GM12878 (cell line): ENCODE results near the gene NDC80. TPM values are rescaled to one million over a fixed set of nuclear protein-coding genes. Genes with fewer than 3 reads are reported as not detected.

Experiments used
- ATAC-seq: fragments of 200-7000 bp; cut with Tn5 transposase; 3 replicates; pipeline ENCODE4 v1.9.1; 2020; ENCODE audit warnings: mild to moderate bottlenecking, moderate library complexity
- BruUV-seq: library from RNA; stranded (reverse); fragments of 400-500 nt; replicated peaks from 2 replicates; lab custom pipeline; 2021; lab: Mats Ljungman, UMichigan
- CTCF ChIA-PET: fragments of 300-600 bp; sonication (Branson Sonifier 250); formaldehyde crosslinking; extraction: SDS; loops from one replicate; lab custom pipeline; 2021; ENCODE audit warnings: inconsistent platforms; lab: Yijun Ruan, JAX
- POLR2A ChIA-PET: fragments of 350-600 bp; formaldehyde crosslinking; extraction: SDS; loops from one replicate; lab custom pipeline; 2021; ENCODE audit warnings: inconsistent platforms; lab: Charles Lee
- RAD21 ChIA-PET: fragments of 300-600 bp; sonication (Branson Sonifier 250); formaldehyde crosslinking; loops from one replicate; lab custom pipeline; 2023; ENCODE audit warnings: antibody characterized with exemption; ENCODE audit not compliant: unreplicated experiment; lab: Charles Lee
- SMC1A ChIA-PET: fragments of 300-600 bp; sonication (Branson Sonifier 250); formaldehyde crosslinking; loops from one replicate; lab custom pipeline; 2023; ENCODE audit not compliant: unreplicated experiment, uncharacterized antibody; lab: Charles Lee
- DNase-seq: peaks from one replicate; pipeline ENCODE4 v3.0.0-alpha.2; 2011; ENCODE audit warnings: low read depth, low spot score
- FAIRE-seq: peaks from 3 replicates; lab custom pipeline; 2011; peaks lifted over from hg19 to GRCh38; lab: Jason Lieb, UNC
- H2AFZ ChIP-seq: 2 replicates; pipeline ENCODE4 v1.6.0; 2011; ENCODE audit warnings: low read depth, low read length, control low read depth; ENCODE audit not compliant: control insufficient read depth
- H3K27ac ChIP-seq: 2 replicates; pipeline ENCODE4 v1.5.1; 2011; ENCODE audit warnings: control low read depth; ENCODE audit not compliant: control insufficient read depth, insufficient read depth
- H3K27me3 ChIP-seq, 2 experiments: replicated peaks in 1 of 2; 2 replicates each; pipeline versions ENCODE4 v1.6.0 to v1.6.1; 2011; ENCODE audit warnings: low read length in 1 of 2; ENCODE audit not compliant: control insufficient read depth in 2 of 2, insufficient read depth in 2 of 2
- H3K36me3 ChIP-seq, 2 experiments: 2 replicates each; pipeline ENCODE4 v1.5.1; 2011; ENCODE audit warnings: low read length in 1 of 2; ENCODE audit not compliant: control insufficient read depth in 2 of 2, insufficient read depth in 2 of 2
- H3K4me1 ChIP-seq: 2 replicates; pipeline ENCODE4 v1.6.1; 2011; ENCODE audit warnings: mild to moderate bottlenecking, low read length, moderate library complexity, mixed read lengths; ENCODE audit not compliant: control insufficient read depth, insufficient read depth
- H3K4me2 ChIP-seq: 2 replicates; pipeline ENCODE4 v1.6.0; 2011; ENCODE audit warnings: control low read depth; ENCODE audit not compliant: control insufficient read depth, insufficient read depth
- H3K4me3 ChIP-seq: fragments of 200-600 bp; sonication (generic); 2 replicates; pipeline ENCODE4 v1.5.1; 2016
- H3K79me2 ChIP-seq: 2 replicates; pipeline ENCODE4 v1.6.0; 2011; ENCODE audit warnings: low read length; ENCODE audit not compliant: control insufficient read depth, insufficient read depth
- H3K9ac ChIP-seq: 2 replicates; pipeline ENCODE4 v1.8.0; 2011; ENCODE audit warnings: low read length, control low read depth, mixed read lengths; ENCODE audit not compliant: control insufficient read depth, insufficient read depth
- H3K9me3 ChIP-seq: replicated peaks from 3 replicates; pipeline ENCODE4 v1.5.1; 2011; ENCODE audit warnings: mild to moderate bottlenecking, low read length; ENCODE audit not compliant: control insufficient read depth, insufficient read depth
- H4K20me1 ChIP-seq: 2 replicates; pipeline ENCODE4 v1.6.0; 2011; ENCODE audit not compliant: control insufficient read depth, insufficient read depth
- CREM ChIP-seq: IDR thresholded peaks from 2 replicates; pipeline ENCODE4 v1.6.1; 2014; ENCODE audit warnings: antibody characterized with exemption, low read depth
- FOS ChIP-seq: IDR thresholded peaks from 3 replicates; pipeline ENCODE4 v1.6.1; 2011; ENCODE audit warnings: borderline replicate concordance; ENCODE audit not compliant: insufficient read length; ENCODE audit errors: extremely low read depth
- FOXM1 ChIP-seq: IDR thresholded peaks from 2 replicates; pipeline ENCODE4 v1.6.1; 2012; ENCODE audit warnings: low read depth, mild to moderate bottlenecking, inconsistent platforms, low read length, moderate library complexity
- IRF3 ChIP-seq: fragments of 450-650 bp; IDR thresholded peaks from 2 replicates; pipeline ENCODE4 v1.6.1; 2014; ENCODE audit warnings: mild to moderate bottlenecking
- MAX ChIP-seq: IDR thresholded peaks from 2 replicates; pipeline ENCODE4 v1.6.1; 2012; ENCODE audit warnings: low read depth, low read length, improper control_type of control experiment
- MEF2A ChIP-seq: IDR thresholded peaks from 2 replicates; pipeline ENCODE4 v1.6.1; 2011; ENCODE audit warnings: low read depth, mild to moderate bottlenecking, low read length, moderate library complexity; ENCODE audit not compliant: insufficient read depth
- MEF2B ChIP-seq: fragments of 450-650 bp; IDR thresholded peaks from 2 replicates; pipeline ENCODE4 v1.6.1; 2018; ENCODE audit warnings: mild to moderate bottlenecking, moderate library complexity; ENCODE audit not compliant: partially characterized antibody, poor library complexity, severe bottlenecking
- NBN ChIP-seq: fragments of 450-650 bp; IDR thresholded peaks from 2 replicates; pipeline ENCODE4 v1.6.1; 2016
- NFYB ChIP-seq: IDR thresholded peaks from 2 replicates; pipeline ENCODE4 v1.6.1; 2011; ENCODE audit warnings: low read depth, mild to moderate bottlenecking, low read length, improper control_type of control experiment, moderate library complexity; ENCODE audit not compliant: insufficient read depth
- PAX8 ChIP-seq: fragments of 450-650 bp; IDR thresholded peaks from 2 replicates; pipeline ENCODE4 v1.6.1; 2017; ENCODE audit warnings: mild to moderate bottlenecking, moderate library complexity
- POLR2A ChIP-seq: IDR thresholded peaks from 2 replicates; pipeline ENCODE4 v1.6.1; 2011; ENCODE audit warnings: low read depth, mild to moderate bottlenecking, low read length
- POU2F2 ChIP-seq: IDR thresholded peaks from 3 replicates; pipeline ENCODE4 v1.6.1; 2011; ENCODE audit warnings: low read depth, mild to moderate bottlenecking, low read length, borderline replicate concordance
- RAD51 ChIP-seq: fragments of 450-650 bp; IDR thresholded peaks from 2 replicates; pipeline ENCODE4 v1.6.1; 2016; ENCODE audit warnings: moderate library complexity, mild to moderate bottlenecking, inconsistent platforms
- SIX5 ChIP-seq: IDR thresholded peaks from 2 replicates; pipeline ENCODE4 v1.6.1; 2011; ENCODE audit warnings: mild to moderate bottlenecking, low read depth, low read length, moderate library complexity; ENCODE audit not compliant: severe bottlenecking
- SREBF1 ChIP-seq: IDR thresholded peaks from 2 replicates; pipeline ENCODE4 v1.6.1; 2012; ENCODE audit warnings: mild to moderate bottlenecking, low read length
- SRF ChIP-seq, 2 experiments: IDR thresholded peaks; 2 replicates each; pipeline ENCODE4 v1.6.1; 2011; ENCODE audit warnings: low read depth in 2 of 2, low read length in 2 of 2, mild to moderate bottlenecking in 1 of 2, moderate library complexity in 1 of 2
- STAT3 ChIP-seq: IDR thresholded peaks from 2 replicates; pipeline ENCODE4 v1.6.1; 2011; ENCODE audit warnings: low read depth, low read length, improper control_type of control experiment
- USF2 ChIP-seq: IDR thresholded peaks from 2 replicates; pipeline ENCODE4 v1.6.1; 2011; ENCODE audit warnings: low read depth, low read length, improper control_type of control experiment, borderline replicate concordance
- ZBTB33 ChIP-seq: fragments of 450-650 bp; IDR thresholded peaks from 2 replicates; pipeline ENCODE4 v1.6.1; 2017; ENCODE audit warnings: mild to moderate bottlenecking
- ZNF24 ChIP-seq: fragments of 450-650 bp; IDR thresholded peaks from 2 replicates; pipeline ENCODE4 v1.6.1; 2017; ENCODE audit warnings: antibody characterized with exemption, mild to moderate bottlenecking
- WGBS: methylation state at CpG from one replicate; pipeline ENCODE4 v1.1.6; 2016; ENCODE audit warnings: low lambda C conversion rate; ENCODE audit not compliant: insufficient replicate concordance, insufficient coverage; ENCODE audit errors: missing lambda C conversion rate; 5-methylcytosine and 5-hydroxymethylcytosine counted together
- in situ Hi-C: fragments of 300-500 bp; cut with MboI; formaldehyde crosslinking; loops from 9 replicates; pipeline ENCODE4 v1.14.3; 2018; ENCODE audit warnings: mixed read lengths
- intact Hi-C: fragments of 100-400 bp; cut with micrococcal nuclease; formaldehyde crosslinking; loops from one replicate; pipeline ENCODE4 v1.14.2; 2022; ENCODE audit not compliant: unreplicated experiment
- polyA plus RNA-seq, 11 experiments: library from polyadenylated mRNA; depleted of rRNA in 4 of 11; unstranded in 6 of 11; stranded (reverse) in 5 of 11; fragments of >200 nt; fragmentation: Nextera tagmentation in 4 of 11; fragmentation: Illumina TruSeq in 1 of 11; extraction: Ambion mirVana in 4 of 11; extraction: Trizol in 1 of 11; gene quantifications; 1 replicate in 1 of 11; 2 replicates in 10 of 11; pipeline versions ENCODE4 v1.2.1 to v1.2.3, GENCODE V29; 2011 to 2016; ENCODE audit warnings: inconsistent platforms in 2 of 11, missing spikeins in 2 of 11, low read depth in 1 of 11
- total RNA-seq, 4 experiments: library from RNA; depleted of rRNA in 3 of 4; stranded (reverse); fragments of >200 nt in 3 of 4; fragmentation: Illumina TruSeq in 1 of 4; extraction: Trizol in 1 of 4; gene quantifications; 2 replicates each; pipeline versions ENCODE4 v1.2.1 to v1.2.3, GENCODE V29; 2013 to 2021

NDC80 gene
- total and polyA plus RNA-seq, 10 of the 15 experiments (the other 5 are each of a cell fraction or from before 2014, with no cell fraction given), result 36.5 to 80.8 (median 54.7) TPM

GRCh38 chr18:2635586-2635985, 64.2 kb downstream of the NDC80 start:
- no peak overlapping the region for H3K9ac ChIP-seq
- no peak overlapping the region for H3K4me2 ChIP-seq
- H3K4me3 ChIP-seq, result no peak overlapping the region
- no peak overlapping the region for H2AFZ ChIP-seq
- ChIA-PET SMC1A (interaction anchor here (2.6 to 3.2 kb wide), 3 partner anchors 21 to 134 kb away, joined by 7 to 24 read pairs (median 23); partner anchors contain the start of gene SMCHD1), POLR2A (interaction anchor here (1.7 kb wide), 2 partner anchors 11 to 20 kb away, joined by 5 to 14 read pairs; partner anchors contain the start of gene SMCHD1), RAD21 (interaction anchor here (2.1 to 2.5 kb wide), 2 partner anchors 21 to 30 kb away, joined by 30 to 33 read pairs; partner anchors contain the start of gene SMCHD1), CTCF (interaction anchor here (1.3 to 1.4 kb wide), 3 partner anchors 8 to 18 kb away, joined by 3 to 5 read pairs (median 3); no protein-coding TSS in a partner anchor)
- in situ Hi-C loops, result no loop called here
- H3K27ac ChIP-seq, result peak overlapping the region; percentile 99; the same call in 1 of the 2 replicates
- ATAC-seq (no peak), FAIRE-seq (no peak), DNase-seq (no peak)
- BruUV-seq, result no TSS peak
- no peaks in the 10 kb centered on the region for H3K79me2 ChIP-seq
- 95% methylated on average over 1 of the region's 1 CpG for WGBS
- H4K20me1 ChIP-seq, result no peaks in the 10 kb centered on the region
- H3K4me1 ChIP-seq, result peaks cover 39% of the 10 kb centered on the region
- TF ChIP-seq CREM, result no peak
- TF ChIP-seq RAD51, result no peak
- TF ChIP-seq MEF2B, result no peak
- no peak for TF ChIP-seq IRF3
- TF ChIP-seq PAX8, result no peak
- TF ChIP-seq FOXM1, result no peak
- TF ChIP-seq STAT3, result no peak
- TF ChIP-seq ZBTB33, result no peak
- TF ChIP-seq SRF (IDR thresholded peaks at IDR 0.05; ENCODE audit: low read depth in 2 of 2, low read length in 2 of 2), result no peak
- no peak for TF ChIP-seq NBN
- TF ChIP-seq POU2F2, result no peak
- no peak for TF ChIP-seq MEF2A
- no peak for TF ChIP-seq NFYB
- TF ChIP-seq USF2, result no peak
- TF ChIP-seq ZNF24, result no peak
- TF ChIP-seq SREBF1, result no peak
- no peak for TF ChIP-seq SIX5
- no peak for TF ChIP-seq MAX
- TF ChIP-seq FOS, result no peak
- no peak for TF ChIP-seq POLR2A
- H3K36me3 ChIP-seq, result no peaks in the 10 kb centered on the region
- H3K27me3 ChIP-seq, result no peaks in the 10 kb centered on the region
- intact Hi-C loops, result no loop called here
- H3K9me3 ChIP-seq, result peaks cover 2% of the 10 kb centered on the region; the same call in 2 of the 3 replicates
